HPDE6-E6E7 (cell line): ENCODE measurements around the gene TBC1D22B.
"Not testable (repeated sequence)": the region's sequence is repeated elsewhere in the genome, so short reads cannot be mapped to it uniquely, and the experiment has no call there.

Experiments
- DNase-seq: peaks from one replicate; pipeline ENCODE4 v3.0.0; 2011; ENCODE audit warnings: missing footprints; ENCODE audit errors: extremely low spot score

The TBC1D22B gene

DNA sequence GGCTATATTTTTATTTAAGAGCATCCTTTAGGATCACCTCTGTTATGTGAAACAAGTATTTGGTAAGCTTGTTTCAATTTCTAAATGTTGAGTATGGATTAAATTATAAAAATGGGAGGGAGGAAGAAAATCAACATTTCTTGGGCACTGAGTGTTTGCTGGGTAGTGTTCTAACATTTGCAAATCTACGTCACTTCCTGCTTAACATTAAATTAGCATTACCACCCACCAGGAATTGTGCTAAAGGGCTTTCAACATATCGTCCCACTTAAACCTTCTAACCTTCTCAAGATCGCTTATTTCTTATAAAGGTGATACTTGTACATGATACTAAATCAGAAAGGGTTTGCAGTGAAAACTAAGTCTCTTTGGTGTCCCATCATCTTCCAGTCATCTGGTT is 8.3 kb downstream of the TBC1D22B start:
- DNase-seq, result no peak

DNA sequence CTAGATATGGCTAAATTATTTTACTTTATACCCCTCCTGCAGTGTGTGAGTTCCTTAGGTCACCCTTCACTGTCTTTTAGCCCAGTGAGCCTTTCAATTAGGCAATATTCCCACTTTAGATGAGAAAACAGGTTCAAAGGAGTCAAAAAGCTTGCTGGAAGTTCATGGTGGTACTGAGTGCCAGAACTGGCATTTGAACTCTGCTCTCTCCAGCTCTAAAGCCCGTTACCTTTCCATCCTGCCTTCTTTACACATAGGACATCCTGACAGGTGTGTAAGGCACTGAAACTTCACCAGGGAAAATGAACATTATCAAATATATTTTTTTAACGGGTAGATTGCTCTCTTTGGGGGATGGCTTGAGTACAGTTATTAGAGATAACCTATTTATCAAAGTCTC is 11.5 kb downstream of the TBC1D22B start:
- DNase-seq, result no peak

DNA sequence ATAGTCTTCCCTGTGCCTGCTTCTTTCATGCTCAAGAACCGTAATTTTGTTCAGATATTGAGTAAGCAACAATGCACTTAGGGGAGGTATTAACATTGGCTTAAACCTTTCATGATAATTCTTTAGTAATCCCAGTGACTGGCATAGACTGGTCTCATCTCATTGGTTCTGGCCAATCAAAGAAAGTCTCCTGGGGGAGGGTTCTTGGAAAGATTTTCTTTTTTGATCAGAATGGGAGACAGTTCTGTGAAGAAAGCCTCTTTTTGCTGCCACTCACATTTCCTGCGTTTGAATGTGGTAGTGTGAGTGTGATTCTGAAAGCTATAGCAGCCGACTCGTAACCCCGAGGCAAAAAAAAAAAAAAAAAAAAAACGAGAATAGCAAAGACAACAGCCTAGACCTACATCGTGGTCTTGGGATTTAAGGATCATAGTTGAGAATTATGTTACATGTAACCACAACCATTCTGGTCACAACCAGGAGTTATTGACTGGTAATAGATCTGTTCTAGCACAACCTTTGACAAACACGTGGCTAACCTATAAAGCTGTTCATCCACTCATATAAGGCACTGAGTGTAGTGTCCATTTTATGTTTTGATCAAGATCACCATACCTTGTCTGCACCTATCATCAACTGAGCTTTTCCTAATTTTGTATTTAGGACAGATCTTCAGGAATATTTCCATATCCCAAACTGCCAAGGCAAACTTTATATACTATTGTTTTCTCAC is 15.4 kb downstream of the TBC1D22B start:
- DNase-seq, result no peak

DNA sequence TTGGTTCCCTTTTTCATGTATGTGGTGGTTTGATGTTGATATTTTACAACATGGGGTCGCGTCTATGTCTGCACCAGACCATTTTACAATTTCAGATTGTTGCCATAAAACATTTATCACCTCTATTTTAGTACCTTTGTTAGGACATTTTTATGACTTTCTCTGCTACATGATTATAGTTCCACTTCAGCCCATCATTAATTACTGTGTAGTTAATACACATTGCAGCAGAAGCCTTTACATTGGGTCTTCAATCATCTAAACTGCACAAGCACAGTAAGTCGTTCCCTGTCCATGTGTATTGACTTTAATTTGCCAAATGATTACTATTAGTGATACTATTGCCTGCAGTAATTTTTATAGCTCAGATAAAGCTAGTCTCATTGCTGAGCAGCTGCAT is 16.1 kb downstream of the TBC1D22B start:
- no peak for DNase-seq

DNA sequence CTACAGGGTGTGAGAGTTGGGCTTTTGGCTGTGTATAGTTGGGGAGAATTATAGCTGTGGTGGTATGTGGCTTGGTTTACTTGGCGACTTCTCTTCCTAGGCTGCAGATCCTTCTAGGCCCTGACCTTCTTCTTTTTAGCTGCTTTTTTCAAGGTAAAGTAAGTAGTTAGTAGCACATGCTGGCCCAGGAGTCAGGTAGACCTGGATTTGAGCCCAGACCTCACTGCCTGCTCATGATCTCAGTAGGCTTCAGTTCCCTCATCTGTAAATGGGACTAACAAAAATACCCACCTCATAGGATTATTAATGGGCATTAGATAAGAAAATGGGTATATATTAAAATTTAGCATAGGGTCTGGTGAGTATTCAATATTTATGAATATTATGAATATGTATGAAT is 17.8 kb downstream of the TBC1D22B start:
- DNase-seq, result no peak

DNA sequence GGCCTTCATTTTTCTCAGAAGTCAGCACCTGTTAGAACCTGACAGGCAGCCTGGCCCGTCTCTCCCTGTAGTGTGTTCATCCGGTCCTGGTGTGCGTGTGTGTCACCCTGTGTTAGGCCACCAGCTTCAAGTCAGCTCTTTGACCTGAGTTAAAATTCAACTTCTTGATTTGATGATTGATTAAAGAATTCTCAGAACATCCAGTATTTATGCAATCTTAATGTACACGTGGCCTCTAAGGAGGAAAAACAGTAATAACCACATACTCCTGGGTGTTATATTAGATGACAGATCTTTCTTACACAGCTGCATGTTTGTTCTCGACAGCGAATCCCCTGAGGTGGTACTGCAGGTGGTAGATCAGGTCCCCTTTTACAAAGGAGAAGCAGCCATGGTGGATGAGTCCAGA is 19.4 kb downstream of the TBC1D22B start:
- no peak for DNase-seq

DNA sequence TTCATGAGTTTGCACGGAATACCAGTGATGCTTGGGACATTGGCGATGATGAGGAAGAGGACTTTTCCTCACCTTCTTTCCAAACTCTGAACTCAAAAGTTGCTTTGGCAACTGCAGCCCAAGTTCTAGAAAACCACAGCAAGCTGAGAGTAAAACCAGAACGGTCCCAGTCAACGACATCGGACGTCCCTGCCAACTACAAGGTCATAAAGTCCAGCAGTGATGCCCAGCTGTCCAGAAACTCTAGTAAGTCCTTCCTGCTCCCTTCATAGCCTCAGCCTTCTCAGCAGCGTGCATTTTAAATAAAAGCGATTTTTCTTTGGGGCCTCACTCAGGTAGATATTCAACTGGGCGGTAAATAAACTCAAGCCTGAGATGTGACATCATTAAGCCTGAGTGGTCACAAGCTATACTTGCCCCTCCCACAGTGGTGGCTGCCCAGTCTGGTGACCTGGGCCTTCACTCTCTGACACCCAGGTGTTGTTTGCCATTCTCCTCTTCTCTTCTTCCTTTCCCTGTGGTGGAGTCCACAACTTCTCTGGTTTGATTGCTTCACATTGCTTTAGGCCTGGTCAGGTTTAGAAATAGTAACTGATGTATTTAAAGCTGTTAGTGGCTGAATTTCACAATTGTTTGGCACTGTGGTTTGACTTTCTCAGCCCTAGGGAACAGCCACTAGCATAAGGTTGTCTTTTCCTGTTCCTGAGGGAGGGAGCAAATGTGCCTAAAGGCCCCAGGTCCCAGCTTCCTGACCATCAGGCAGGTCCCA is 22.0 kb downstream of the TBC1D22B start:
- no peak for DNase-seq

DNA sequence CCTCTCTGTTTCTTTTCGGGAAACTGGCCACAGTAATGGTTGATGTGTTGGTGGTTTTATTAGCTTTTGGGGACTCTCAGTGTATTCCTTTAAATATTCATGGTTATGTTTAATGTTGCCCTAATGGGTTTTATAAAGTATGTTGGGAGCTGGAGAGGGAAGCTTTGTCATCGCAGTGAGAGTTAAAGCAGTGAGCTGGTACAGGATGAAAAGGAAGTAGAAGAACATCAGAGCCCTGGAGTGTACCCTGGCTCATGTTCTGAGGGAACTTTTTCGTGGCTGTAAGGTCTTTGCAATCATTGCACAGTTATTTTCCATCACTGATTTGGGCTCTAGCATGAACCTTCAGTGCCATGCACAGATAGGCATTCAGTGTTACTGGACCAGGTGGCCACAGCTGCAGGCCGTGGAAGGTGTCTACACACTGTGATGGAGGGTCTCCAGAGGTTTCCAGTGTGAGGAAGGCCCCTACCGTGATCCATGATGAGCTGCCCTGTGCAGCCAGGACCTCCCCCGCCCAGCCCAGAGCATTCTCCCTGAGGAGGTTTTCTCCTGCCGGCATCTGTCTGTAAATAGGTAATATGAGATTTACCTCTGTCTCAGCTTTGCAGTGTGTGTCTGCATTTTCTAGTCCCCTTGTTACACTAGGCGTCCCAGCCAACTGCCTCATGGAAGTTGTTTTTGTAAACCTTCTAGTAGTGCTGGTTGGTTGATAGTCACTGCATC is 22.8 kb downstream of the TBC1D22B start:
- DNase-seq, result no peak

DNA sequence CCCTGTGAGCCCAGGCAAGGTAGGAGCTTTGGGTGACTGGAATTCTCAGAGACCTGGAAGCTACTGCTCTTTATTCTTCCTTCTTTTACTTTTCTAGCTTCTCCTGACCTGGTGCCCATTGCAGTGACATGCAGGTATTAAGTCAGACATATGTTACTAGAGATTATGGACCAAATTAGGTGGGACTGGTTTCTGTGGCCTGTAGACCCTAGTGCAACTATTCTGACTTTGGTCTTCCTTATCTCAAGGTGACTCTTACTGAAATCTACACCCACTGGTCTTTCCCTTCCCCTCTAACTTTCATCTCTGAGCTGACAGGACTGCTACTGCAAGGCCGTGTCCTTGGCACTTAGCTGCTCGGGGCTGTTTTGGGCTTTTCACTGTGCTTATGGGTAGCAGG is 24.8 kb downstream of the TBC1D22B start:
- DNase-seq, result no peak

DNA sequence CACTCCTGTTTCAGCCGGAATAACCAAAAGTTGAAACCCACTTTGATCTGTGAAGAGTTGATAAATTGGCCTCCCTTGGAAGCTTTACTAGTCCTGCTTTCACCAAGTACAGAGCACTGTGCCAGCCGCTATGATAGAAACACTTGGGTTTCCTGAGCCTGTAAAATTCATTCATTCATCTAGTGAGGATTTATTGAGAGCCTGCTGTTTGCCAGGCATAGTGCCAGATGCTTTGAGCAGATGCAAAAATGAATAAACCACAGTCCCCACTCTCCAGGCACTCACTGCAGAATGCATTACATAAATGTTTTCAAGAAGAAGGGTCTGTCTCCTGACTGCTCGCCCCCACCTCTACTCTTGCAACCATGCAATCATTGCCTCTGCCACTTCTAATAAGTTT is 25.7 kb downstream of the TBC1D22B start:
- no peak for DNase-seq

DNA sequence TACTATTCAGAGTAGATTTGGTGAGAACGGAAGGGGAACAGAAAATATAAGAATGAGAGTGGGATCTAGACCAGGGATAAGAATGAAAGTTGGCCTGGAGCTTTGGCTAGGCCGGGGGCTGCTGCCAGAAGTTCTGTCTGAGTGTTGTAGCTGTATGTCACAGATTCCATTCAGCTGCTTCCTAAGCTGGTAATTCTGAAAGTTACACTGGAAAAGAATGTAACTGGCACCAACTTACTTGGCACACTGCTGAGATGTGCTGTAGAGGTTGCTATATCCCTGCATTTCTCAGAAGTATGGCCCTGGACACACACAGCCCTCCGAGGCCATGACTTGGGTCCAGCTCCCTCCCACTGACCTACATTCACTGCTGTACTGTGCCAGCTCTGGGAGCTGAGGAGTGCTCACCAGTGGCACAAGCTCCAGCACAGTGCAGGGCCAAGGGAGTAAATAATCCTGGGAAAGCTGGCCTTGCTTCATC is 26.1 kb downstream of the TBC1D22B start:
- DNase-seq, result no peak

DNA sequence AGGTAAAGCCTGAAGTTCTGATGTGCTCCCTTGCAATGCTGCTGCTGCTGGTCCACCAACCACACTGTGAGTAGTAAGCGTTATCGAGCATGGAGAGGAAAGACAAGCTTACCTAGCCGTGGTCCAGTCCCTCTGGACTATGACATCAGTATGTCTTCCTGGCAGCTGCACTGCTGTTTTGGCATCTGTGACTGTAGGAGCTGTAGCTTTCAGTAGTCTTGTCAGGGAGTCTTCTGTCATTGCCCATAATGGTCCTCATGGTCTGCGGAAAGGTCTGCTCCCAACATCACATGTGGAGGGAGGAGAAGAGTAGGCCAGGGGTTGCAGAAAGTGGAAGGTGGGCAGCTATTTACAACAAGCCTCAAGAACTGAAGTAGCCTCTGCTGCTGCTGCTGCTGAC is 27.2 kb downstream of the TBC1D22B start:
- no peak for DNase-seq

DNA sequence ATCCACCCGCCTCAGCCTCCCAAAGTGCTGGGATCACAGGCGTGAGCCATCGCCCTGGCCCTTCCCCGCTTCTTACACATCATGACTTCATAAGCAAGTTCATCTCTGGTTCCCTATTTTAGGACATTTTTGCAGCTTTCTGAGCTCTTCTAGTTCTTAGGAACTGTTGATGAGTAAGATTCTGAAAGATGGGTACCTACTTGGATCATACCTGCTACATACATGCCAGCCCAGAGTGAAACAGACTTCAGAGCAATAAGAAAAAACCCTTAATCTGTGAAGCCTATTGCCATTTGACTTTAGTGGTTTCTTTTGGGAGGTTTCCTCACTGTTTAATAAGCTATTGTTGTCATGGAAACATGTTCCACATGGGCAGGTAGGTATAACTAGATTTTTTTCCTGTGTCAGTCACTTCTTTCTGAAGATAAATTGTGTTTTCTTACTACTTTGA is 28.3 kb downstream of the TBC1D22B start:
- no peak for DNase-seq

DNA sequence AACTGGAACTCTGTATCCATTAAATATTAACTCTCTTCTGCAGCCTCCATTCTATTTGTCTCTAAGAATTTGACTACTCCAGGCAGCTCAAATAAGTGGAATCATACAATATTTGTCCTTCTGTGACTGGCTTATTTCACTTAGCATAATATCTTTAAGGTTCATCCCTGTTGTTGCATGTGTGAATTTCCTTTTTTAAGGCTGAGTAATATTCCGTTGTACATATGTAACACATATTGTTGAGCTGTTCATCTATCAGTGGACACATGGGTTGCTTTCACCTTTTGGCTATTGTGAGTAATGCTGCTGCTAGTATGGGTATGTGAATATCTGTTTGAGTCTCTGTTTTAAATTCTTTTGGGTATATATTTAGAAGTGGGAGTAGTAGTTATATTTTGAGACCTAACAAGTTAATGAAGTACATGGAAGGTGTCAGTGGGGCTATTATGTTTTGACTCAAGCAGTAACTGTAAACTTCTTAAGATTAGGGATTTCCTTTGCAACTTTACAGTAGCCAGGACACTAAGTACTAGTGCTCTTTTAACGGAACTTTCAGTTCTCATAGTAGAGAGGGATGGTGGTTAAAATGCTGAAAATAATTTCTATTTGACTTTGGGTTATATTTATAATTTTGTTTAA is 30.1 kb downstream of the TBC1D22B start:
- no peak for DNase-seq

DNA sequence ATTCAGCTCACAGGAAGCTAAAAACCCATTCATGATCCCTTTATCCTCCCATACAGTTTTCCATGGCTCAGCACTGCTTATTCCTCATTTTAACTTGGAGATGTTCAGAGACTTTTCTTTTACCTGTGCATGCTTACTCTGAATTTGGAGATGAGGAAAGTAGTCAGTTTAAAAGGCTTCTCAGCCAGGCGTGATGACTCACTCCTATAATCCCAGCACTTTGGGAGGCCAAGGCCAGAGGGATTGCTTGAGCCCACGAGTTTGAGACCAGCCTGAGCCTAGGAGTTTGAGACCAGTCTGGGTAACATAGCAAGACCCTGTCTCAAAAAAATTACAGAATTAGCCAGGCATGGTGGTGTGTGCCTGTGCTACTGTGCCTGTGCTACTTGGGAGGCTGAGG is 30.7 kb downstream of the TBC1D22B start:
- DNase-seq, result no peak

DNA sequence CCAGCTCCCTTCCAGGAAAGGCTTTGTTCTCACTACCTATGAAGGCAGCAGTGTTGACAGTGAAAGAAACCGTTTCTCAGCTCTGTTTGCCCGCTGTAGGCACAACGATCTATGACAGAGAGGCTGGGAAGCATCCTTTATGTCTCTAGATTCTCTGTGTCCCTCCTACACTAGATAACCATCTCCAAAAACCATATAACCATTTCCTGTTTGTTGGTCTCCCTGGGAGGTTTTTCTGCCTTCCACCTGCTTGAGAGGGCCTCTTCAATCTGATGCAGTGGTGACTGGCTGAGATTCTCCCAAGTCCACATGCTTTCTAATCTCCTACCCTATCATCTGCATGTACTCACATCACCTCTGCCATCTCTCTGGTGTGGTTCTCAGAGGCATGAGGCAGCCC is 32.4 kb downstream of the TBC1D22B start:
- no peak for DNase-seq

DNA sequence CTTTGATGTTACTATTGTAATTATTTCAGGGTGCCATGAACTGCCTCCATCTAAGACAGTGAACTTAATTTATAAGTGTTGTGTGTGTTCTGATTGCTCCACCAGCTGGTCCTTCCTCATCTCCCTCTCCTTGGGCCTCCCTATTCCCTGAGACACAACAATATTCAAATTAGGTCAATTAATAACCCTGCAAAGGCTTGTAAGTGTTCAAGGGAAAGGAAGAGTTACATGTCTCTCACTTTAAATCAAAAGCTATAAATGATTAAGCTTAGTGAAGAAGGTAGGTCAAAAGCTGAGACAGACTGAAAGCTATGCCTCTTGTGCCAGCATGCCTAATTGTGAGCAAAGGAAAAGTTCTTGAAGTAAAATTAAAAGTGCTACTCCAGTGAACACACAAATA is 35.9 kb downstream of the TBC1D22B start:
- no peak for DNase-seq

DNA sequence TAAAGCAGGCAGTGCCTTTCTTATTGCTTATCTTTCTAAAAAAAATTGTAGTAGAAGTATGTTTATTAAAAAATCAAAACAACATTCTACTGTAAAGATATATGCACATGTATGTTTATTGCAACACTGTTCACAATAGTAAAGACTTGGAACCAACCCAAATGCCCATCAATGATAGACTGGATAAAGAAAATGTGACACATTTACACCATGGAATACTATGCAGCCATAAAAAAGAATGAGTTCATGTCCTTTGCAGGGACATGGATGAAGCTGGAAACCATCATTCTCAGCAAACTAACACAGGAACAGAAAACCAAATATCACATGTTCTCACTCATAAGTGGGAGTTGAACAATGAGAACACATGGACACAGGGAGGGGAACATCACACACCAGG is 40.1 kb downstream of the TBC1D22B start:
- not testable (repeated sequence) for DNase-seq

DNA sequence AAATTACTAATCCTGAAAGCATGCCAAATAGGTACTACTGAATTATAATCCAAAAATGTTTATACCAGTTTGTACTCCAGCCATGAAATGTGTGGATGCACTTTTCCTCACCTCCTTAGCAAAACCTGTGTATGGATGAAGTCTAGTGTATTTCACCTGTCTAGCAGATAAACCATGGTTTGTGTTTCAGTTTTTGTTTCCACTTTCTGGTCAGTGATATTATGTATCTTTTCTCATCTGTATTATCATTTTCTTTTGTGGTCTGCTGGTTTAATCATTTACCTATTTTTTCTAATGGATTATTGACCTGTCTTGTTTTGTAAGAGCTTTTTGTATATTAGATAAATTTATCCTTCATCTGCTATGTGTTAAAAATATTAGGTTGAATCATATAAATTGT is 41.4 kb downstream of the TBC1D22B start:
- DNase-seq, result no peak

DNA sequence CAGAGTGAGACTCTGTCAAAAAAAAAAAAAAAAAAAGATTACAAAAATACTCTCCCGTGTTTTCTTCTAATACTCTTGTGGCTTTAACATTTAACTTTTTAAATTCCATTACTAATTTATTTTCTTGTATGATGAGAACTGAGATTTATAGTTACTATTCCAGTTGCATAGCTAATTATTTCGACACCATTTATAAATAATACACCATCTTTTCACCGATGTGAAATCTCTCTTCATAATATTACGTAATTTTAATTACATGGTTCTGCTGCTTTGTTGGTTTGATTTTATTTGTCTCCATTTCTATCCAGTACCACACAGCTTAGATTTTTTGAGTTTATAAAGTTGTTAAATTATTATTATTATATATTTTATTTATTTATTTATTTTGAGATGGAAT is 42.4 kb downstream of the TBC1D22B start:
- no peak for DNase-seq

DNA sequence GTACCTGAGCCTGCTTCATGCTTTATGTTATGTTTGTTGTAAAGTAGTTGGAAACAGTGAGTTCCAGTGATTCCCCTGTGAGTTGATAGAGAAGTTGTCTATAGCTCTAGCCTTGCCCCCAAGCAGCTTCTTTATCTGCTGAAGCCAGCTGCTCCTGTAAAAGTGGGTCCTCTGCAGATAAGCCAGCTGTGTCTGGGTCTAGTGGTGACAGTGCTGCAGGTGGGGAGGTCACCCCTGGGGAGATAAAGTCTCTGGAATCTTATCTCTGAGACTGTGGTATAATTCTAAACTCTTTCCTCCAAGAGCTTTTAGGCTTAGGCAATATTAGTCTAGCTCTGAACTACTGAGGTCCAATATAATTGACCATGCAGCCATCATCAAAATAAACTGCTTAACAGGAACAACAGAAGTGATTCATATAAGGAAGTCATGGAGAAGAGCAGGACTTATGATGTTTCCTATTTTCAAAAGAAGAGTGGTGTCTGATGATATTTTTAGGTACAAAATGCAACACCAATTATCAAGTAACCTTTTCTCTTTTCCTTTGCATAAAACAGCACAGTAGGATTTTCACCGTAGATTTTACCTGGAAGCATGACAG is 44.6 kb downstream of the TBC1D22B start:
- DNase-seq, result no peak
